B cell (primary cell): ENCODE measurements around the gene VASN. TPM values are rescaled to one million over a fixed set of nuclear protein-coding genes. Genes with fewer than 3 reads are reported as not detected.

Experiments used
- ATAC-seq: fragments of 200-7000 bp; cut with Tn5 transposase; one replicate; pipeline ENCODE4 v1.10.0; 2021; ENCODE audit warnings: low read depth, mild to moderate bottlenecking, moderate number of reproducible peaks, moderate library complexity
- CTCF ChIA-PET: fragments of 350-600 bp; sonication (Branson Sonifier 250); formaldehyde crosslinking; loops from one replicate; lab custom pipeline; 2021; ENCODE audit warnings: antibody characterized with exemption, inconsistent platforms; lab: Charles Lee
- POLR2A ChIA-PET: fragments of 350-600 bp; sonication (Branson Sonifier 250); formaldehyde crosslinking; loops from one replicate; lab custom pipeline; 2021; ENCODE audit warnings: antibody characterized with exemption; lab: Charles Lee
- DNase-seq: peaks from one replicate; pipeline ENCODE4 v3.0.0; 2013
- H2AFZ ChIP-seq: 2 replicates; pipeline ENCODE4 v1.6.1; 2012; ENCODE audit warnings: mild to moderate bottlenecking, low read depth, low read length; ENCODE audit not compliant: insufficient read depth, poor library complexity, severe bottlenecking
- H3K27ac ChIP-seq, 2 donors: 1 replicate in 1 of 2; 2 replicates in 1 of 2; pipeline ENCODE4 v1.5.1; 2012 to 2013; ENCODE audit warnings: low read length in 2 of 2, mild to moderate bottlenecking in 2 of 2, moderate library complexity in 1 of 2
- H3K27me3 ChIP-seq, 4 experiments: fragments of 200-600 bp in 1 of 4; sonication (generic) in 1 of 4; replicated peaks in 1 of 4; 1 replicate in 2 of 4; 2 replicates in 2 of 4; pipeline versions ENCODE4 v1.6.1 to v1.7.0; 2013 to 2016; ENCODE audit warnings: low read length in 3 of 4, mild to moderate bottlenecking in 2 of 4, mixed read lengths in 1 of 4, moderate library complexity in 1 of 4; ENCODE audit not compliant: insufficient read depth in 4 of 4, control insufficient read depth in 3 of 4; ENCODE audit errors: control extremely low read depth in 1 of 4
- H3K36me3 ChIP-seq, 2 experiments: replicated peaks in 1 of 2; 1 replicate in 1 of 2; 2 replicates in 1 of 2; pipeline versions ENCODE4 v1.6.1 to v1.7.1; 2013; ENCODE audit warnings: low read length in 1 of 2; ENCODE audit not compliant: insufficient read depth in 2 of 2, control insufficient read depth in 1 of 2; ENCODE audit errors: control extremely low read depth in 1 of 2, extremely low read depth in 1 of 2
- H3K4me1 ChIP-seq, 2 donors: fragments of 200-600 bp in 1 of 2; sonication (generic) in 1 of 2; 1 replicate in 1 of 2; 2 replicates in 1 of 2; pipeline versions ENCODE4 v1.5.1 to v1.6.1; 2013 to 2017; ENCODE audit warnings: low read length in 2 of 2; ENCODE audit not compliant: control insufficient read depth in 2 of 2, insufficient read depth in 2 of 2
- H3K4me2 ChIP-seq: replicated peaks from 2 replicates; pipeline ENCODE3; 2012; ENCODE audit warnings: mild to moderate bottlenecking, low read depth, low read length; ENCODE audit not compliant: poor library complexity, severe bottlenecking
- H3K4me3 ChIP-seq, 5 experiments: fragments of 200-600 bp in 1 of 5; sonication (generic) in 1 of 5; 1 replicate in 3 of 5; 2 replicates in 2 of 5; pipeline versions ENCODE4 v1.5.1 to v1.7.0; 2011 to 2016; ENCODE audit warnings: low read length in 4 of 5, mild to moderate bottlenecking in 4 of 5, low read depth in 2 of 5, control low read depth in 1 of 5, moderate library complexity in 1 of 5; ENCODE audit not compliant: insufficient read depth in 1 of 5; ENCODE audit errors: control extremely low read depth in 1 of 5, extremely low read depth in 1 of 5
- H3K79me2 ChIP-seq: fragments of 200-600 bp; sonication (generic); one replicate; pipeline ENCODE4 v1.6.0; 2016; ENCODE audit warnings: low read length; ENCODE audit not compliant: control insufficient read depth, insufficient read depth
- H3K9ac ChIP-seq: fragments of 200-600 bp; sonication (generic); 2 replicates; pipeline ENCODE4 v1.6.1; 2017; ENCODE audit warnings: mild to moderate bottlenecking, low read length, moderate library complexity
- H3K9me3 ChIP-seq, 3 donors: one replicate each; pipeline versions ENCODE4 v1.6.1 to v1.7.1; 2013; ENCODE audit warnings: low read length in 2 of 3; ENCODE audit not compliant: control insufficient read depth in 2 of 3, insufficient read depth in 1 of 3; ENCODE audit errors: control extremely low read depth in 1 of 3
- H4K20me1 ChIP-seq: 2 replicates; pipeline ENCODE4 v1.6.0; 2012; ENCODE audit warnings: mild to moderate bottlenecking, low read length; ENCODE audit not compliant: insufficient read depth, control insufficient read depth, poor library complexity, severe bottlenecking
- H3K27ac Mint-ChIP-seq: one replicate; pipeline ENCODE4 v1.8.0; 2021; ENCODE audit warnings: mixed read lengths
- H3K27me3 Mint-ChIP-seq: one replicate; pipeline ENCODE4 v1.8.0; 2021; ENCODE audit warnings: mixed read lengths
- H3K4me1 Mint-ChIP-seq: one replicate; pipeline ENCODE4 v1.8.0; 2021; ENCODE audit warnings: mixed read lengths
- H3K4me3 Mint-ChIP-seq: one replicate; pipeline ENCODE4 v1.8.0; 2021; ENCODE audit warnings: mixed read lengths
- H3K9me3 Mint-ChIP-seq: one replicate; pipeline ENCODE4 v1.8.0; 2022; ENCODE audit warnings: mixed read lengths; ENCODE audit not compliant: insufficient read depth
- EZH2 ChIP-seq: IDR thresholded peaks from 2 replicates; pipeline ENCODE4 v1.6.1; 2012; ENCODE audit warnings: borderline replicate concordance, low read depth, mild to moderate bottlenecking, moderate library complexity, low read length; ENCODE audit not compliant: insufficient read depth, poor library complexity, severe bottlenecking
- WGBS: methylation state at CpG from one replicate; pipeline ENCODE4 v1.1.5; 2013; ENCODE audit warnings: missing lambda C conversion rate; ENCODE audit not compliant: insufficient coverage; 5-methylcytosine and 5-hydroxymethylcytosine counted together
- intact Hi-C: fragments of 100-400 bp; cut with micrococcal nuclease; formaldehyde crosslinking; loops from one replicate; pipeline ENCODE4 v1.10.0; 2022
- polyA plus RNA-seq: library from polyadenylated mRNA; depleted of rRNA; stranded (reverse); fragments of >200 nt; gene quantifications from 2 replicates; pipeline ENCODE4 v1.2.3, GENCODE V29; 2012
- total RNA-seq, 2 donors: library from RNA; stranded (reverse); fragments of 120-200 nt in 1 of 2; gene quantifications; 1 replicate in 1 of 2; 2 replicates in 1 of 2; pipeline versions ENCODE4 v1.2.3 to v1.2.4, GENCODE V29; 2013 to 2022
- TF ChIP-seq, protein P1 (sequence below): fragments of 200-600 bp; IDR thresholded peaks from one replicate; pipeline ENCODE4 v1.8.0; 2022; ENCODE audit warnings: antibody characterized with exemption, mild to moderate bottlenecking

VASN gene
- total and polyA plus RNA-seq, 2 donors (not counting 1 experiment from before 2014, with no cell fraction given) = 0.57 to 0.76 TPM

GRCh38 chr16:4361033-4361943, 10.4 kb upstream of the VASN start:
- no peaks in the 10 kb centered on the region for H3K27me3 Mint-ChIP-seq
- H3K4me1 Mint-ChIP-seq = peaks cover 21% of the 10 kb centered on the region
- Histone ChIP-seq H3K4me1 (peaks cover 6 to 41% of the 10 kb centered on the region in 2 donors), H3K4me2 (no peak overlapping the region), H3K36me3 (peaks cover 1 to 78% of the 10 kb centered on the region in 2 experiments), H4K20me1 (peaks cover 49% of the 10 kb centered on the region), H3K4me3 (no peak overlapping the region), H2AFZ (no peak overlapping the region), H3K79me2 (no peaks in the 10 kb centered on the region), H3K27me3 (no peaks in the 10 kb centered on the region), H3K27ac (no peak overlapping the region), H3K9ac (no peak overlapping the region), H3K9me3 (peaks cover 0 to 3% (median 0%) of the 10 kb centered on the region in 3 donors)
- ChIA-PET CTCF (interaction anchor here (1.2 to 5.6 kb wide), 3 partner anchors 9 to 41 kb away, joined by 3 to 112 read pairs (median 3); no protein-coding TSS in a partner anchor), POLR2A (interaction anchor here (1.1 kb wide), 1 partner anchor 41 kb away, joined by 3 read pairs; no protein-coding TSS in a partner anchor)
- no peak overlapping the region for H3K27ac Mint-ChIP-seq
- ATAC-seq (no peak), DNase-seq (no peak)
- no peak for TF ChIP-seq EZH2
- TF ChIP-seq, protein P1, sequence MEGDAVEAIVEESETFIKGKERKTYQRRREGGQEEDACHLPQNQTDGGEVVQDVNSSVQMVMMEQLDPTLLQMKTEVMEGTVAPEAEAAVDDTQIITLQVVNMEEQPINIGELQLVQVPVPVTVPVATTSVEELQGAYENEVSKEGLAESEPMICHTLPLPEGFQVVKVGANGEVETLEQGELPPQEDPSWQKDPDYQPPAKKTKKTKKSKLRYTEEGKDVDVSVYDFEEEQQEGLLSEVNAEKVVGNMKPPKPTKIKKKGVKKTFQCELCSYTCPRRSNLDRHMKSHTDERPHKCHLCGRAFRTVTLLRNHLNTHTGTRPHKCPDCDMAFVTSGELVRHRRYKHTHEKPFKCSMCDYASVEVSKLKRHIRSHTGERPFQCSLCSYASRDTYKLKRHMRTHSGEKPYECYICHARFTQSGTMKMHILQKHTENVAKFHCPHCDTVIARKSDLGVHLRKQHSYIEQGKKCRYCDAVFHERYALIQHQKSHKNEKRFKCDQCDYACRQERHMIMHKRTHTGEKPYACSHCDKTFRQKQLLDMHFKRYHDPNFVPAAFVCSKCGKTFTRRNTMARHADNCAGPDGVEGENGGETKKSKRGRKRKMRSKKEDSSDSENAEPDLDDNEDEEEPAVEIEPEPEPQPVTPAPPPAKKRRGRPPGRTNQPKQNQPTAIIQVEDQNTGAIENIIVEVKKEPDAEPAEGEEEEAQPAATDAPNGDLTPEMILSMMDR = no peak
- WGBS = 98% methylated on average over 22 of the region's 28 CpGs
- no peaks in the 10 kb centered on the region for H3K9me3 Mint-ChIP-seq
- intact Hi-C loops = no loop called here
- no peak overlapping the region for H3K4me3 Mint-ChIP-seq

GRCh38 chr16:4361944-4362311, 9.7 kb upstream of the VASN start:
- ChIA-PET CTCF (interaction anchor here (1.2 to 5.6 kb wide), 3 partner anchors 10 to 41 kb away, joined by 3 to 112 read pairs (median 3); no protein-coding TSS in a partner anchor), POLR2A (interaction anchor here (1.1 kb wide), 1 partner anchor 41 kb away, joined by 3 read pairs; no protein-coding TSS in a partner anchor)
- no peak overlapping the region for H3K4me3 Mint-ChIP-seq
- Histone ChIP-seq H3K27me3 (no peaks in the 10 kb centered on the region), H3K9me3 (peaks cover 0 to 3% (median 0%) of the 10 kb centered on the region in 3 donors), H3K27ac (no peak overlapping the region), H3K4me2 (no peak overlapping the region), H2AFZ (no peak overlapping the region), H3K9ac (no peak overlapping the region), H3K4me1 (peaks cover 6 to 42% of the 10 kb centered on the region in 2 donors), H3K4me3 (no peak overlapping the region), H3K36me3 (peaks cover 1 to 80% of the 10 kb centered on the region in 2 experiments), H4K20me1 (peaks cover 56% of the 10 kb centered on the region), H3K79me2 (peaks cover 3% of the 10 kb centered on the region)
- ATAC-seq = no peak
- no peak for DNase-seq
- no peak overlapping the region for H3K27ac Mint-ChIP-seq
- intact Hi-C loops = no loop called here
- no peaks in the 10 kb centered on the region for H3K27me3 Mint-ChIP-seq
- peaks cover 21% of the 10 kb centered on the region for H3K4me1 Mint-ChIP-seq
- H3K9me3 Mint-ChIP-seq = no peaks in the 10 kb centered on the region
- 92% methylated on average over 9 of the region's 12 CpGs for WGBS
- TF ChIP-seq, protein P1 = no peak
- TF ChIP-seq EZH2 = no peak
